GM19099 (cell line): ENCODE measurements around the gene PRLHR.

Experiments used
- POLR2A ChIP-seq: IDR thresholded peaks from 3 replicates; pipeline ENCODE4 v1.6.1; 2011; ENCODE audit warnings: low read depth; ENCODE audit not compliant: insufficient read length; ENCODE audit errors: extremely low read depth

Gene PRLHR

DNA sequence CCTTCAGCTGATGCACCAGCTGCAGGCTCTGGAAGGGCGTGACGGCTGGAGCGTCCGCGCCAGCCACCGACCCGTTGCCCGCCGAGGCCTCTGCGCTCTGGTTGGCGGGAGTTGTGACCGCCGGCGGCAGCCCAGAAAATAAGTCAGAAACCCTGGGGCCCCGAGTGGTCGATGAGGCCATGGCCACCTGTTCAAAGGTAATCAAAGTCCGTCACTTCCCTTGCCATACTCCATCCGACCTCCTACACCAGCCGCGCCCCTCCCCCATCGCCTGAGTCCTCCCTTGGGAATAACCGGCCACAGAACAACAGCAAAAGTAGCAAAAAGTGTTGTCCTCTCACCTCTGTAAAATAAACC is 406 bp downstream of the PRLHR start:
- no peak for TF ChIP-seq POLR2A

DNA sequence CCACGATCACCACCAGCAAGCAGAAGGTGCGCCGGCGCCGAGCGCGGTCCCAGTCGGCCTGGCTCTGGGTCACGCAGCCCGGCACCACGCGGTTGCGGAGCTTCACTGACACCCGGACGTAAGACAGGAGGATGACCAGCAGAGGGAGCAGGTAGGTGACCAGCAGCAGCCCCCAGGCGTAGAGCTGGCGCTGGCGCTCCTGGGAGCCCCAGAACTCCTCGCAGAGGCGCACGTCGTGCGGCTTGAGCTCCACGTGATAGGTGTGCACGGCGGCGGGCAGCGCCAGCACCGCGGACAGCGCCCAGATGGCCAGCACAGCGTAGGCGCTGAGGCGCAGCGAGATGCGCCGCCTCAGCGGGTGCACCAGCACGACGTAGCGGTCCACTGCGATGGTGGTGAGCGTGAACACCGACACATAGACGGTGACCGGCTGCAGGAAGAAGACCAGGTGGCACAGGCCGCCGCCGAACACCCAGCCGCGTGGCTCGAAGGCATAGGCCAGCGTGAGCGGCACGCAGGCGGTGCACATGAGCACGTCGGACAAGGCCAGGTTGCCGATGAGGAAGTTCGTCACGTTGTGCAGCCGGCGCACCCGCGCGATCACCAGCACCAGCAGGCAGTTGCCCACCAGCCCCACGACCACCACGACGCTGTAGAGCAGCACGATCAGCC is 920 bp downstream of the PRLHR start:
- TF ChIP-seq POLR2A = no peak

DNA sequence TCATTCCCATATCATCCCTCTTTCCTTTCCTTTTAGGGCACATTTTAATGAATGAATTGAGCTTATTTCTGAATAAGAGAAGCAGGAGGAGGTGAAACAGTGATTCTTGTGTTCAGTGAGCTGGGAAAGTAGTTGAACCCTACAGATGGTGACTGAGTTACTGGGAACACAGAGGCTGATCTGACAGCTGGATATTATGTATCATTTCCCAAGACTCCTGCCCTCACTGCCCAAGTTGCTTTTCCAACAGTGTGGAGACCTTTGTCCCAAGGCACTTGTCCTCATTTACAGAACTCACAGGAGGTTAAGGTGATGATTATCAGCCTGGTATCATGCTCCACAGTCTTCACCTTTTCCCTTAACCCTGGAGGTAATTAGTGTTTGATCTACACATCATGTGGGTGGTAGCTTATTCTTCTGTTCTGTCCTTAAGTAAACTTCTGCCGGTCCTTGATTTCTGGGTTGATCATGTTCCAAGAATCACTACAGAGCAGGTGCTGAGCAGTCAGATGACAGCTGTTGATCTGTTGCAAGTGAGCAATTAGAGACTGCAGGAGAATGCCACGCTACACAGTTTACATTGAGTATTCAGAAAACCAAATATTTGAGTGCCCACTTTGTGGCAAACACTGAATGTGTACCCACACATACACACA is 2.6 kb downstream of the PRLHR start:
- TF ChIP-seq POLR2A = no peak

DNA sequence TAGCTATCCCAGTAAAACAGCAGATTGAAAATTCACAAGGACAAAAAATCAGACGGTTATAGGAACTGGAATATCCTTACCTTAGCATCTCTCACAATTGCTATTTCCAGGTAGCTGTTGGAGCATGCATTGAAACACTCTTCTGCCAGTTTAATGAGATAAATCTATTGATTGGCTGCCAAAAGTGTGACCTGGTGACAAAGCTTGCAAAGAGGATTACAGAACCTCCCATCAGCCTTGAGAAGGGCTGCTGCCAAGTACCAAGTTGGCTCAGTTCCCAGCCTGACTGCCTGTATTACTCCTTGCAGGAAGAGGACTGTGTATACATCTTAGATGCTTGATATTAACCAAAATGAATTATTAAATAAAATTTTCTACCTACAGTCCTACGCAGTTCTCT is 5.1 kb downstream of the PRLHR start:
- TF ChIP-seq POLR2A = no peak

DNA sequence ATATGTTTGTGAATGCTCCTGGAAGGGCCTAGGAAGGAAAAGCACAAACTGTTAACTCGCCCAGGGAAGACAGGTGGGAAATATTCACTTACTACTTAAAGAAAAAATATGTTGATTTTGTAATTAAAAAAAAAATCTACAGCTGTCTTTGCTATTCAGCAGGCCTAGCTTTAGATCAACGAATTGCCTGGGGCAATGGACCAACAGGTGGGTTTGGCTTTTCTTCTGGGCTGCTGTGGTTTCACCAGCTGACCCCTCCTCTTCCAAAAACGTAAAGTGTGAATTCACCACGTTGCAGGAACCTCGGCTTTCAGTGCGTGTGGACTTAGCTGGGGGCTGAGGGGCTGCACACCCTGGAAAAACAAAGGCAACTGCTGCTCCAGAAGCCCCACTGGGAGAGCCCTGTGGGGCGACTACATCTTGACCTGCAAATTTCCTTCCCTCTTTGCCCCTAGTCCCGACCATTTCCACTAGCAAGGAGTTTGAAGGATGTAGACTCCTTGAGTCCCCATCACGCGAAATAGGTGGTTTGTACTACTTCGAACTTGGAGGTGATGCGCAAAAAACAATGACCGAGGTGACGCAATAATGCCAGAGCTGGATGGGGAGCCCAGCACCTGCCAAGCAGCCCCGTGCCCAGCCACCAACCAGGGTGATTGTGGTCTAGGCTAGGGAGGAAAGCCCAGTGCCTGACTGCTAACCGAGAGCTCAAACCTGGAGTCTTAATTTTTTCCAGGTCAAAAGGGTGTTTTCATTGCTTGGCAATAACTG is 7.4 kb downstream of the PRLHR start:
- no peak for TF ChIP-seq POLR2A

DNA sequence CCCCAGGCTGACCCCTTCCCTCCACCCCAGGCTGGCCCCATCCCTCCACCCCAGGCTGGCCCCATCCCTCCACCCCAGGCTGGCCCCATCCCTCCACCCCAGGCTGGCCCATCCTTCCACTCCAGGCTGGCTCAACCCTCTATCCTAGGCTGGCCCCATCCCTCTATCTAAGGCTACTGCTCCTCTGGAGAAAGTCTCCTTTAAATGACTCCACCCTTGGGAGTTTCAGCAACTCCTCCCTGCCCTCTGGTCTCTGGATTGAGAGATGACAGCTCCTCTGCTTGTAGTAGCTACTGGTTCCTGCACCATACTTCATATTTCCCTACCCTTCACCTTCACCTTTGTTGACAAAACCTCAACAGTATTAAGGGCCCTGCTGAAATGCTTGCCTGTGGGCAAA is 8.5 kb downstream of the PRLHR start:
- no peak for TF ChIP-seq POLR2A

DNA sequence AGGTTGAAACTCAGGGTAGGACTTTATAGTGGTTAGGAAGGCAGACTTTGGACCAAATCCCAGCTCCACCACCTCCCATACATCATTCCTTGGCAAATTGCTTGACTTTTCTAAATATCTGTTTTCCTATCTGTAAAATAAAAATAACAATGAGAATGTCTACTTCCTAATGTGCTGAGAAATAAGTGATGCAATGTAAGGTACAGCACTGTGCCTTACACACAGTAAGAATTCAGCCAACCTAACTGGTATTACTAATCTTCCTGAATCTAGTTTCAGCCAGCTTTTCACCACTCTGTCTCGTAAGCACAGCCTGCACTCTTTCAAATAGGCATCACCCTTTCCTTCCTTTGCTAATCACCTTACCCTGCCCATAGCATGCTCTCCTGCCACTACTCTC is 9.7 kb downstream of the PRLHR start:
- TF ChIP-seq POLR2A = no peak

DNA sequence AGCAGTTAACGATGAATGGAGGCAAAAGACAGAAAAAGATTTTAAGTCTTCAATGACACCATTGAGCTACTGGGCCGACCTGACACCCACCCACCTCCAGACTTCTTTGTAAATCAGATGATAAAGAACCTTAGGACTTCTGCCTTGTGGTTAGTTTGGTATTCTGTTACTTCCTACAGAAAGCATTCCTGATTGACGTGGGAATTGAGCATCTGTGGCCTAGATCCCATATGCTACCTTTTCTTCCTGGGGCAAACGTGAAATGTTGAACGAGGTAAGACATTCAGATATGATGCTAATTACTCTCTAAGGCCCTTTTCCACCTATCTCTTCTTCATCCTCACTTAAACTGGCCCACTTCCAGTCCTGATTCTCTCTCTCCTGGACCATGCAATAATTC is 10.2 kb downstream of the PRLHR start:
- no peak for TF ChIP-seq POLR2A

DNA sequence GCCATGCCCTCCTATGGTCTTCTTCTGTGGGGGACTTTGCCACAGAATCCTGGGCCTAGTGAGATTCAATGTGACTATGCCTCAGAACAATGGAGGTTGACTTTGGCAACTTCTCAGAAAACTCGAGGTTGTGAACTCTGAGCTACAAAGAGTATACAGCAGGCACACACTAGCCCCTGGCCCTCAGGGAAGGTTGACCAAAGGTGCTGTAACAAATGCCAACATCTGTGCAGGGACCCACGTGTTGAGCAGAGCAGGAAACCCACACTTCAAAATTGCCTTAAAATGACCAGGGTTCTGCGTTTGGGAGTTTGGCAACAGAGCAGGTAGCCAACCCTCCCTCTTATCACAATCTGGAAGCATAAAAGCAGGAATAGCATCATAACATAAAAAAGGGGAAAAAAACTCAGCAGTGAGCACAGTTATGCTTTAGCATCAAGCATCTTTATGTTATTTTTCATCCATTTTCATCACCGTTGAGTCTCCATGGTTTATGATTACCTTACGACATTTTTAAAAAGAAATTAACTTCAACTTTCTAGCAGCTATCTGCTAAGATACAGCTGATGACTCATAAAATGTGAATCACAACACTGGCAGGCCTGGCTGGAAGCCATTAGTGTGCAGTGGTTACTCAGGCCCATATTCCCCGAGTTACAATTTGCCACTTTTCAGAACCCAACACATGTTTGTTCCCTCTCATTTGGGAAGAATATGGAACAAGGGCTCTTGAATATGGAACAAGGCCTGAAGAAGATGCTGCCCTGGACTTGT is 11.1 kb downstream of the PRLHR start:
- TF ChIP-seq POLR2A = no peak

DNA sequence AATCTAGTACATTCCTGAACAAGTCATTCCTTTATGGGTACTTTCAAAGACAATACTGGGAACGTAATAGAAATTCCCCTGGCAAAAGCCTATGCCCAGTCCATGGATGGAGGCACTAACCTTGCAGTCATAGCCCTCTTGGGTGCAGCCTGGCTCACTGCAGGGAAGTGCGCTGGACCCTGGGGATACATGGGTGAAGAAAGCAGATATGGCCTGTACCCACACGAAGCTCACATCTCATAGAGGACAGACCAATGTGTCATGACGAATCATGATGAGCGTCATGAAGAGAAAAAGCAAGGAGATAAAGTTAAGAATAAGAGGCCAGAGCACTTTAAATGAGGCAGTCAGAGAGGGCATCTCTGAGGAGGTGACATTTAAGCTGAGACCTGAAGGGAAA is 11.8 kb downstream of the PRLHR start:
- no peak for TF ChIP-seq POLR2A

DNA sequence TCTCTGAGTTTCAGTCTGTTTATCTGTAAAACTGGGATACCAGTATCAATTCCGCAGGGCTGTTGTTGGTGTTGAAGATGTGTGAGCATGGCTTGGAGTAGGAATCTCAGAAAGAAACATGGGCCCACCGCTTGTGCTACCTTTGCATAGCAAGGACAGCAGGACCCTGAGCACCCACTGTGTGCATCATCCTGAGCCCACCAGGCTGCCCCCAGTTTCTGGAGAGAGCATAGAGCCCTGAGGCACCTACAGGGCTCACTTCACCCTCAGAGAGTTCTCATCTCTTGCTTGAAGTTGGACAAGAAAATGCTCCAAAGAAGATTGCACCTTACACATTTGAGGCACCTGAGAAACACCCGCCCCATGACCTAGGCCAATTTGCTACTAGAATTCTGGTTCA is 12.9 kb downstream of the PRLHR start:
- TF ChIP-seq POLR2A = no peak

DNA sequence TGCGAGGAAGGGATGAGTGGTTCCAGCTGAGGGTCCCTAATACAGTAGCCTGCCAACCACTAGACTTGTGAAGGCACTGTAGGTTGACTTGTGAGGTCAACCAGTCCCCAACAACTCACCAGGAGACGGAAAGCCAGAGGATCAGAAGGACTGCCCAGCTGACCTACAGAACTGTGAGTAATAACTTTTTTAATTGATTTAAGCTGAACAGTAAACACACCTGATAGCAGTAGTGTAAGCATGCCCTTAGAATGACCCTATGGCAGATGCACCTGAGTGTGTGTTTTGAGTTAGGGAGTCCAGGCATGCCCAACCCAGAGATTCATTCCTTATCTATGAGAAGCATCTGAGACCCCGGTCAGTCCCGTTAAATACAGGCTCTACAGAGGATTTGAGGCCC is 14.1 kb downstream of the PRLHR start:
- no peak for TF ChIP-seq POLR2A

DNA sequence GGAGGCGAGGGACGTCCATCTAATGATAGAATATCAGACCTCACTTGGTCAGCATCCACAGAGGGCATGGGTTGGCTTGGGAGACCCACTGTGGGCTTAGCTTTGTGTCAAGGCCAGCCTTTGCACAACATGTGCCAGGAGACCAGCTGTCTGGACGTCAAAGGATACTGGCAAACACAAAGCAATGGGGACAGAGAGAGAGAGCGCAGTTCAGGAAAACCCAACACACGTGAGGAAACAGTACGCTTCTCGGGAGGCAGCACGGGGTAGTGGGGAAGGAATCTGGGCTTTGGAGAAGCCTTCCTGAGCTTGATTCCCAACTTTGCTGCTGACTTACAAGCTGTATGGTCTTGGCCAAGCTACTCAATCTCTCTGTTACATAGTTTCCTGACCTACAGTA is 14.7 kb downstream of the PRLHR start:
- no peak for TF ChIP-seq POLR2A

DNA sequence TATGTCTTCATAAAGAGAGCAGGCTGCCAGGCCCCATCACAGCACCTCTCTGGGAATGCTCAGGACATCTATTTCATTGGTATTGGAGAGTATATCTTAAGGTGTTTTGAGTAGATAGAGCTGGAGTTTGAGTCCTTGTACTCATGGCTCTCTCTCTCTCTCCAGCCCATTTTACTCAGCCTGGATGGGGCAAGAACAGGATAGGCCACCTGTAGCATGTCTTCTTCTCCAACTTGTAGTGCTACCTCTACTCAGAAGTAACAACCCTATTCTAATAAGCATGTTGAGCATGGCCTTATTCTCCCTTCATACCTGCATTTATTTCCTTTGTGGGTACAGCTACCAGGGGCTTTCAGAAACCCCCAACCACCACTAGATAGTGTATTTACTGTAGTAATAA is 21.9 kb downstream of the PRLHR start:
- no peak for TF ChIP-seq POLR2A

DNA sequence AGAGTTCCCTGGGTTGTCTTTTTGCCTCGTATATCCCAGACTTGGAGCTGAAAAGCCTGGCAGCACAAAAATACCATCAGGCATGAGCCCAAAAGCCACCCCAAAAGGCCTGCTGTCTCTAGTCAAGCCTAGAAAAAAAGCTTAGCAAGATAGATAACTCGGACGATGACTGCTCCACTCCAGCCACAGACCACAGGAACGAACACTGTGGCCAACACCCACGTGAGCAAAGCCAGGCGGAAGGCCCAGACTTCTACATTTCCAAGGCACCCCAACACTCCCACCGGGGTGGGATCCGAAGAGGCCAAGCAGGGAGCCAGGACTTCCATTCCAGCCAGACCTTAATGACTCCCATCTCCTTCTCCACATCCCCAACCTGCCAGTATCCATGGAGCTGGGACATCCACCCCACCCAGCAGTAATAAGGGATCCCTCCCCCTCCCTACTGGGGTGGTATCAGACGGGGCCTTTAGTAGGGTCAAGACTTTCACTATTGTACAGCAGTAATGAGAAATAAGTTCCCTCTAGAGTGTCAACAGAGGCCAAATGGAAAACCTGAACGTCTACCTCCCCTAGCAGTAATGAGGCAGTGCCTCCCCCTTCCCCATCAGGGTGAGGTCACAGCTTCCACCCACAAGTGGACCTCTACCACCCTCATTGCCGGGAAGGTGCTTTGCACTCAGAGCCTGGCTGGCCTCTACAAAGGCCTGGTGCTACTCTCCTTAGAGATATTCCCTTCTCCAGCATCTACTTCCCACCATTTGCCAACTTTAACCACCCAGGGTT is 23.0 kb downstream of the PRLHR start:
- no peak for TF ChIP-seq POLR2A
